Esophagus squamous epithelium (tissue), 4 donors: Measurements from ENCODE around the gene GRIK3.

Source experiments
- CTCF ChIP-seq, 6 experiments: fragments of 450-650 bp in 4 of 6; fragments of 200-600 bp in 2 of 6; sonication (generic) in 2 of 6; IDR thresholded peaks; one replicate each; pipeline ENCODE4 v1.5.1; 2016 to 2019; ENCODE audit warnings: antibody characterized with exemption in 6 of 6, mild to moderate bottlenecking in 4 of 6, moderate library complexity in 4 of 6
- POLR2A ChIP-seq, 4 donors: fragments of 450-650 bp; IDR thresholded peaks; one replicate each; pipeline ENCODE4 v1.6.1; 2017; ENCODE audit warnings: antibody characterized with exemption in 4 of 4, mild to moderate bottlenecking in 4 of 4, moderate library complexity in 3 of 4

- TF ChIP-seq CTCF (IDR thresholded peaks at IDR 0.05) (no peak), POLR2A (IDR thresholded peaks at IDR 0.05) (no peak)
These were observed 18.9 kb upstream of the GRIK3 start for GRCh38 chr1:37053173-37053572.
